HG02759 (cell line): ENCODE data around the gene CD3E.

ENCODE experiments used
- ATAC-seq: cut with Tn5 transposase; IDR thresholded peaks from one replicate; pipeline ENCODE4 v1.9.1; 2021; ENCODE audit warnings: mild to moderate bottlenecking, moderate library complexity; ENCODE audit not compliant: unreplicated experiment

The CD3E gene

GRCh38 chr11:118321386-118322082 is 17.0 kb downstream of the CD3E start:
- ATAC-seq = no peak

DNA sequence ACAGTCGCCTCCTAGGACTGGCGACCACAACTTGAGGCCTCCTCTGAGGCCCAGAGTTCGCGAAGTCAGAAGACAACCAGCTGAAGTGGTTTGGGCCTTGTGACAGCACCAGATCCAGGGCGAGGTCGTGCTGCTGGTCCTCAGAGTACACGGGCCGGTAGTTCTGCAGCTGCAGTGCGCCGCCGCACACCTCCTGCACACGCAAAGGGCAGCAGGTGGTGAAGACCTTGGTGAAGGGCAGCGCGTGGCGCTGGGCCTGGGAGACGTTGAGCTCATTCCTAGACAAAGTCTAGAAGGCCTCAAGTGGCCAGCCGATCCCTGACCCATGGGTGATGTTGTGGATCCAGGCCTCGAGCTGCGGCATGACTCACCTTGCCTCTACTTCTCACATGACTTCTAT is 18.2 kb downstream of the CD3E start:
- ATAC-seq = no peak

- no peak for ATAC-seq
Observed at GRCh38 chr11:118325283-118325682, 20.8 kb downstream of the CD3E start.

- ATAC-seq = no peak
Observed at GRCh38 chr11:118328745-118329144, 24.2 kb downstream of the CD3E start.

GRCh38 chr11:118334745-118335144 is 30.2 kb downstream of the CD3E start:
- ATAC-seq = no peak

DNA sequence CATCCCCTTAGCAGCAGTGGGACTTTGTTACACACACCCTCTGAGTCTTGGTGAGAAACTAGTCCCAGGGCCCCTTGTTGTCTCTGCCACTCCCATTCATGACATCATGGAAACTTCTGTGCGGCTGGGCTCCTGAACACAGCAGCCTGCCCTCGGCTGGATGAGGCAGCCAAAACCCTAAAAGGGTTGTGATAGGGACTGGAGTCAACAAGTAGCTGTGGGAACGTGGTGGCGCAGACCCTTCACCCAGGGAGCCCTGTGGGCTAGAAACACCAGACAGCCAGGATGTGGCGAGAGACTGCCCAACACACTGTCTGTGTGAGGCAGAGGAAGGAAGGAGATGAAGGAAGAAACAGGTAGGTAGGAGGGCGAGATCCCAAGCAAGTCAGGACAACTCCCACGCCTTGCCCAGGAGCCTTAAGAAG is 34.1 kb downstream of the CD3E start:
- ATAC-seq = no peak

- no peak for ATAC-seq
Observed at GRCh38 chr11:118339281-118339961, 34.9 kb downstream of the CD3E start.

- ATAC-seq = no peak
Observed at GRCh38 chr11:118340449-118340848, 35.9 kb downstream of the CD3E start.

GRCh38 chr11:118341261-118341660 is 36.7 kb downstream of the CD3E start:
- ATAC-seq = no peak

- ATAC-seq = no peak
Observed at GRCh38 chr11:118341815-118342489, 37.4 kb downstream of the CD3E start.

DNA sequence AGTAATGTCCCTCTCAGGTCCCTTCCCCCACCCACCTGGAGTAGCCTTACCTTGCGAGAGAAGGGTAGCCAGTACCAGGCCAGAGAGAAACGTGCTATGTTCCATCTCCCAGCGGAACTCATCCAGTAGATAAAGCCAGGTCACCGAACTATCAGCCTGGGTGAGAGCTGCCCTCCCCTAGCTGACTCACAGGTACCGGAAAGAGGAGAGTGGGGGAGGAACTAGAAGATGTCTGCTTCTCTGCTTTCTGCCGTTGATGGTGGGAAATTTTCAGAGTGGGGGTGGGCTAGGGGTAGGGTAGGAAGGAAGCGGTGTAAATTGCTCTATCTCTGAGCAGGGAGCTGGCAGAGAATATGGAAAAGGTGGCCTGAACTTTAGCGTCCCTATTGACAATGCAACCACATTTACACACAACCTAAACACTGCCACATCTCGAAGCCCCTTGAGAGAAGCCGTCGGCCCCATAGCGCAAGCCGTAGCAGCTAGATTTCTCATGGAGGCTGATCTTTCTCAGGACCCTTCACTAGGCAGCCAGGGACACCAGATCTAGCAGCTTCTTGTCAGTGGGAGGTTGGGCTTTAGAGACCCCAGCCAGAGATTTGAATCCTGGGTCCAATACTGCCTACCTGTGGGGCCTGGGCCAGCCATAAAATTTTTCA is 38.1 kb downstream of the CD3E start, which contains the start of gene CD3D:
Gene CD3D, minus strand, starts transcription at position 203 of the 659 bp plus-strand sequence. Its CDS starts 98 bp downstream, at position 105.
- ATAC-seq = no peak

- no peak for ATAC-seq
Observed at GRCh38 chr11:118343248-118343647, 38.7 kb downstream of the CD3E start.

- no peak for ATAC-seq
Observed at GRCh38 chr11:118343981-118344515, 39.5 kb downstream of the CD3E start, which contains the start of gene CD3G. Gene CD3G (plus strand): TSS chr11:118344344. CDS start chr11:118344424, 80 bp downstream.

DNA sequence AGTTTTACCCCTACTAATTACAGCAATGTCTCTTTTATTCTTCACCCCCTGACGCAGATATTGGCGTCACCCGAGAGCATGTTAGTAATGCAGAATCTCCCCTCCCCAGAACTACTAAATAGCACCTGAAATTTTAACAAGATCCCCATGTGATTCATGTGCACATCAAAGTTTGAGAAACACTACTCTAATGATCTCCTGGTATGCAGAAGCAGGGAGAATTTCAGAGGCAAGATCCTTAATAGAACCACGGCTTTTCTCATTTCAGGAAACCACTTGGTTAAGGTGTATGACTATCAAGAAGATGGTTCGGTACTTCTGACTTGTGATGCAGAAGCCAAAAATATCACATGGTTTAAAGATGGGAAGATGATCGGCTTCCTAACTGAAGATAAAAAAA is 44.9 kb downstream of the CD3E start:
- ATAC-seq = no peak

DNA sequence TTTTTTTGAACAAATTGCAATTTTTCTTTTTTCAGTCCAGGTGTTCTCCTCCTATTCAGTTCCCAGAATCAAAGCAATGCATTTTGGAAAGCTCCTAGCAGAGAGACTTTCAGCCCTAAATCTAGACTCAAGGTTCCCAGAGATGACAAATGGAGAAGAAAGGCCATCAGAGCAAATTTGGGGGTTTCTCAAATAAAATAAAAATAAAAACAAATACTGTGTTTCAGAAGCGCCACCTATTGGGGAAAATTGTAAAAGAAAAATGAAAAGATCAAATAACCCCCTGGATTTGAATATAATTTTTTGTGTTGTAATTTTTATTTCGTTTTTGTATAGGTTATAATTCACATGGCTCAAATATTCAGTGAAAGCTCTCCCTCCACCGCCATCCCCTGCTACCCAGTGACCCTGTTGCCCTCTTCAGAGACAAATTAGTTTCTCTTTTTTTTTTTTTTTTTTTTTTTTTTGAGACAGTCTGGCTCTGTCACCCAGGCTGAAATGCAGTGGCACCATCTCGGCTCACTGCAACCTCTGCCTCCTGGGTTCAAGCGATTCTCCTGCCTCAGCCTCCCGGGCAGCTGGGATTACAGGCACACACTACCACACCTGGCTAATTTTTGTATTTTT is 48.7 kb downstream of the CD3E start:
- ATAC-seq = no peak

GRCh38 chr11:118358071-118358470 is 53.5 kb downstream of the CD3E start:
- ATAC-seq = no peak

GRCh38 chr11:118359295-118359958 is 54.9 kb downstream of the CD3E start, which contains the start of gene UBE4A:
Gene UBE4A (plus strand): TSS chr11:118359600. CDS start chr11:118365081, 5,481 bp downstream.
- peak; percentile 98 for ATAC-seq

DNA sequence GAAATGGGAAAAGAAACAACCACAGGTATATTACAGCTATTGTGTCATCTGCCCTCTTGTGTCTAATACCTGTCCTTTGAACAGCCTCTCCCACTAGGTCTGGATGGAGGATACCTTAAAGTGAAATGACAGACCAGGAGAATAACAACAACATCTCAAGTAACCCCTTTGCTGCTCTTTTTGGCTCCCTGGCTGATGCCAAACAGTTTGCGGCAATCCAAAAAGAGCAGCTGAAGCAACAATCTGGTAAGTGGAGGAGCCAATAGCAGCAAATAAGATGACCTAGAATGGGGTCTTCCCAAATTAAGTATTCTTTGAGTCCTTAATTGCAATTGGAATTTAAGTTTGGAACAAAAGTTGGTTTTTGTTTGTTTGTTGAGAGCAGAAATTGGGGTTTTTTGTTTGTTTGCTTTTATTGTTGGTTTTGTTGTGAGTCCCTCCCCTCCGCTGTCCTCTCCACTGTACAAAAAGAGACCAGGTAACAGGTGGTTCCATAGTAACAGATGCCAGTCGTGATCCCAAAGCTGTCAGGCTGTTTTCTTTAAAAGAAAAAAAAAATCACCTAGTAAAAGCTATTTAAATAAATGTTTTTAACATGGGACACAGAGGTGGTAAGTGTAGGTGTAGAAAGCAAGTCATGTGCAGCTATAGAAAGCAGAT is 60.6 kb downstream of the CD3E start:
- no peak for ATAC-seq
